ENCODE data around the gene HOMER2. TPM values are rescaled to one million over a fixed set of nuclear protein-coding genes. Genes with fewer than 3 reads are reported as not detected.

HOMER2 gene
- total and polyA plus RNA-seq, 9 of the 15 experiments (the other 6 are each of a cell fraction or from before 2014, with no cell fraction given) = 0.13 to 0.47 (median 0.29) TPM; not detected in 1

GRCh38 chr15:82849556-82850512 lies 102.7 kb downstream of the HOMER2 start (continued):
- TF ChIP-seq MITF (IDR thresholded peaks at IDR 0.05) (peak; percentile 47), MYNN (IDR thresholded peaks at IDR 0.05) (peak; percentile 82), MYNN (CRISPR knock-in tag; IDR thresholded peaks at IDR 0.05) (no peak), ZNF57 (CRISPR knock-in tag; IDR thresholded peaks at IDR 0.05) (no peak), ZNF354B (CRISPR knock-in tag; IDR thresholded peaks at IDR 0.05) (no peak), ZC3H11A (IDR thresholded peaks at IDR 0.05; ENCODE audit: low read depth, low read length) (peak; percentile 63; the same call in 1 of the 2 replicates), ZNF12 (CRISPR knock-in tag; IDR thresholded peaks at IDR 0.05) (peak; percentile 49; the same call in 1 of the 2 replicates), ZNF75A (CRISPR knock-in tag; IDR thresholded peaks at IDR 0.05) (no peak), ZNF23 (CRISPR knock-in tag; IDR thresholded peaks at IDR 0.05) (no peak), MED1 (CRISPR knock-in tag; IDR thresholded peaks at IDR 0.05; ENCODE audit: borderline replicate concordance) (no peak), CBFA2T2 (conservative IDR thresholded peaks at IDR 0.05) (peak; percentile 96), YY1 (IDR thresholded peaks at IDR 0.05; ENCODE audit: borderline replicate concordance in 1 of 3, control insufficient read depth in 1 of 3, extremely low read depth in 1 of 3, insufficient read depth in 3 of 3, insufficient read length in 1 of 3, insufficient replicate concordance in 2 of 3, low read depth in 1 of 3, low read length in 2 of 3) (peak in 1 of 3 experiments; percentile 70), HMG20A (CRISPR knock-in tag; conservative IDR thresholded peaks at IDR 0.05) (0 out of 2 replicates have a peak, but pooled peaks have one; percentile 27), XRCC3 (IDR thresholded peaks at IDR 0.05) (no peak), HDAC1 (IDR thresholded peaks at IDR 0.05) (peak in 1 of 2 experiments; percentile 74; a peak in 2 of 4 replicates), TSHZ1 (CRISPR knock-in tag; IDR thresholded peaks at IDR 0.05) (no peak), ZNF184 (CRISPR knock-in tag; IDR thresholded peaks at IDR 0.05) (no peak), ZNF175 (CRISPR knock-in tag; IDR thresholded peaks at IDR 0.05; ENCODE audit: low read depth) (peak; percentile 78; the same call in 1 of the 2 replicates), ETS2 (tag; IDR thresholded peaks at IDR 0.05; ENCODE audit: borderline replicate concordance, poor library complexity, severe bottlenecking) (no peak), SMAD4 (CRISPR knock-in tag; conservative IDR thresholded peaks at IDR 0.05) (peak; percentile 81), NONO (IDR thresholded peaks at IDR 0.05; ENCODE audit: low read depth in 2 of 2, low read length in 1 of 2) (no peak; a peak in 1 of 4 replicates), XRCC5 (IDR thresholded peaks at IDR 0.05; ENCODE audit: low read depth, low read length) (peak; percentile 98)

All from K562 (cell line).